Smooth muscle cell (in vitro differentiated cells): ENCODE data around the gene SSR1. TPM values are rescaled to one million over a fixed set of nuclear protein-coding genes. Genes with fewer than 3 reads are reported as not detected.

ENCODE experiments used
- DNase-seq: peaks from one replicate; lab custom pipeline; 2025; ENCODE audit not compliant: unreplicated experiment; lab: John Stamatoyannopoulos, UW
- H2AFZ ChIP-seq: fragments of 200-600 bp; sonication (generic); 2 replicates; pipeline ENCODE4 v1.6.0; 2016; ENCODE audit warnings: antibody characterized with exemption, low read depth, mild to moderate bottlenecking
- H3F3A ChIP-seq: fragments of 200-600 bp; sonication (generic); 2 replicates; pipeline ENCODE4 v1.6.0; 2017; ENCODE audit warnings: antibody characterized with exemption, low read depth
- H3K27ac ChIP-seq: fragments of 200-600 bp; sonication (generic); 2 replicates; pipeline ENCODE4 v1.5.1; 2016; ENCODE audit warnings: low read depth, mild to moderate bottlenecking
- H3K27me3 ChIP-seq: fragments of 200-600 bp; sonication (generic); 2 replicates; pipeline ENCODE4 v1.6.1; 2016; ENCODE audit warnings: low read depth, mild to moderate bottlenecking
- H3K36me3 ChIP-seq: fragments of 200-600 bp; sonication (generic); 2 replicates; pipeline ENCODE4 v1.5.1; 2016; ENCODE audit warnings: low read depth
- H3K4me1 ChIP-seq: fragments of 200-600 bp; sonication (generic); 2 replicates; pipeline ENCODE4 v1.5.1; 2016; ENCODE audit warnings: low read depth
- H3K4me2 ChIP-seq: fragments of 200-600 bp; sonication (generic); 2 replicates; pipeline ENCODE4 v1.6.0; 2016; ENCODE audit warnings: mild to moderate bottlenecking
- H3K4me3 ChIP-seq: fragments of 200-600 bp; sonication (generic); 2 replicates; pipeline ENCODE4 v1.5.1; 2016; ENCODE audit warnings: mild to moderate bottlenecking
- H3K79me2 ChIP-seq: fragments of 200-600 bp; sonication (generic); 2 replicates; pipeline ENCODE4 v1.6.0; 2016; ENCODE audit warnings: low read depth, mild to moderate bottlenecking
- H3K9ac ChIP-seq: fragments of 200-600 bp; sonication (generic); 2 replicates; pipeline ENCODE4 v1.6.0; 2016; ENCODE audit warnings: low read depth
- H3K9me3 ChIP-seq: fragments of 200-600 bp; sonication (generic); replicated peaks from 2 replicates; pipeline ENCODE4 v1.5.1; 2016; ENCODE audit warnings: low read depth
- H4K20me1 ChIP-seq: fragments of 200-600 bp; sonication (generic); 2 replicates; pipeline ENCODE4 v1.6.0; 2016; ENCODE audit warnings: low read depth
- WGBS: methylation state at CpG from one replicate; pipeline ENCODE4 v1.1.7; 2016; ENCODE audit warnings: low lambda C conversion rate; 5-methylcytosine and 5-hydroxymethylcytosine counted together
- polyA plus RNA-seq: library from polyadenylated mRNA; unstranded; fragments of >200 nt; fragmentation: Nextera tagmentation; extraction: Ambion mirVana; gene quantifications from 2 replicates; pipeline ENCODE4 v1.2.1, GENCODE V29; 2016
- total RNA-seq: library from RNA; depleted of rRNA; stranded (reverse); fragments of >200 nt; gene quantifications from 2 replicates; pipeline ENCODE4 v1.2.3, GENCODE V29; 2014
- TF ChIP-seq, protein P1 (sequence below): fragments of 200-600 bp; sonication (generic); IDR thresholded peaks from 2 replicates; pipeline ENCODE4 v1.5.1; 2017; ENCODE audit warnings: borderline replicate concordance, mild to moderate bottlenecking, antibody characterized with exemption; ENCODE audit not compliant: insufficient read depth, poor library complexity, severe bottlenecking

The SSR1 gene
- total and polyA plus RNA-seq, 2 experiments from 2014 or later = 304 to 306 TPM

DNA sequence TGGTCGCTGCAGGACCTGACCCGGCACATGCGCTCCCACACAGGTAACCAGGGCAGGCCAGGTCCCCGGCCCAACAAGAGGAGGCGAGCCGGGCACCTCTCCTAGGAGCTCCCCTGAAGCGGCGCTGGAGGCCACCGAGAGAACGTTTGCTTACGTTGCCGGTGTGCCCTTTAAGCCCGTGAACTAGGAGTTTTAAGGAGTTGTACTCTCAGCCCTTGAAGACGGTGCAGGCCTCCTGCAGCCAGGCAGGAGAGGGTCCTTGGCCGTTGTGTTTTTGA lies 65.9 kb downstream of the SSR1 start:
- Histone ChIP-seq H3F3A (peaks cover 10% of the 10 kb centered on the region), H3K4me1 (peaks cover 13% of the 10 kb centered on the region), H3K27ac (no peak overlapping the region), H3K9ac (no peak overlapping the region), H3K4me3 (no peak overlapping the region), H3K27me3 (no peaks in the 10 kb centered on the region), H4K20me1 (peaks cover 12% of the 10 kb centered on the region), H3K36me3 (no peaks in the 10 kb centered on the region), H3K4me2 (no peak overlapping the region), H2AFZ (no peak overlapping the region), H3K79me2 (no peaks in the 10 kb centered on the region), H3K9me3 (no peaks in the 10 kb centered on the region)
- TF ChIP-seq, protein P1, sequence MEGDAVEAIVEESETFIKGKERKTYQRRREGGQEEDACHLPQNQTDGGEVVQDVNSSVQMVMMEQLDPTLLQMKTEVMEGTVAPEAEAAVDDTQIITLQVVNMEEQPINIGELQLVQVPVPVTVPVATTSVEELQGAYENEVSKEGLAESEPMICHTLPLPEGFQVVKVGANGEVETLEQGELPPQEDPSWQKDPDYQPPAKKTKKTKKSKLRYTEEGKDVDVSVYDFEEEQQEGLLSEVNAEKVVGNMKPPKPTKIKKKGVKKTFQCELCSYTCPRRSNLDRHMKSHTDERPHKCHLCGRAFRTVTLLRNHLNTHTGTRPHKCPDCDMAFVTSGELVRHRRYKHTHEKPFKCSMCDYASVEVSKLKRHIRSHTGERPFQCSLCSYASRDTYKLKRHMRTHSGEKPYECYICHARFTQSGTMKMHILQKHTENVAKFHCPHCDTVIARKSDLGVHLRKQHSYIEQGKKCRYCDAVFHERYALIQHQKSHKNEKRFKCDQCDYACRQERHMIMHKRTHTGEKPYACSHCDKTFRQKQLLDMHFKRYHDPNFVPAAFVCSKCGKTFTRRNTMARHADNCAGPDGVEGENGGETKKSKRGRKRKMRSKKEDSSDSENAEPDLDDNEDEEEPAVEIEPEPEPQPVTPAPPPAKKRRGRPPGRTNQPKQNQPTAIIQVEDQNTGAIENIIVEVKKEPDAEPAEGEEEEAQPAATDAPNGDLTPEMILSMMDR = no peak
- 99% methylated on average over 15 of the region's 15 CpGs for WGBS
- no peak for DNase-seq

DNA sequence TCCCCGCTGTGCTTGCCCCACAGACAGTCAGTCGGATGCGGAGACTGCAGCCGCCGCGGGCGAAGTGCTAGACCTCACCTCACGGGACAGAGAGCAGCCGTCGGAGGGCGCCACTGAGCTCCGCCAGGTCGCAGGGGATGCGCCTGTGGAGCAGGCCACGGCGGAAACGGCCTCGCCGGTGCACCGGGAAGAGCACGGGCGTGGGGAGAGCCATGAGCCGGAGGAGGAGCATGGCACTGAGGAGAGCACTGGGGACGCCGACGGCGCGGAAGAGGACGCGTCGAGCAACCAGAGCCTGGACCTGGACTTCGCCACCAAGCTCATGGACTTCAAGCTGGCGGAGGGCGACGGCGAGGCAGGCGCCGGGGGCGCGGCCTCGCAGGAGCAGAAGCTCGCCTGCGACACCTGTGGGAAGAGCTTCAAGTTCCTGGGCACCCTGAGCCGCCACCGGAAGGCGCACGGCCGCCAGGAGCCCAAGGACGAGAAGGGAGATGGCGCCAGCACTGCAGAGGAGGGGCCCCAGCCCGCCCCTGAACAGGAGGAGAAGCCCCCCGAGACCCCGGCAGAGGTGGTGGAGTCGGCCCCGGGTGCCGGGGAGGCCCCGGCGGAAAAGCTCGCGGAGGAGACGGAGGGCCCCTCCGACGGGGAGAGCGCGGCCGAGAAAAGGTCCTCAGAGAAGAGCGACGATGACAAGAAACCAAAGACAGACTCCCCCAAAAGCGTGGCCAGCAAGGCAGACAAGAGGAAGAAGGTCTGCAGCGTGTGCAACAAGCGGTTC lies 66.4 kb downstream of the SSR1 start:
- Histone ChIP-seq H3K79me2 (no peaks in the 10 kb centered on the region), H4K20me1 (peaks cover 16% of the 10 kb centered on the region), H2AFZ (no peak overlapping the region), H3K9ac (no peak overlapping the region), H3K9me3 (no peaks in the 10 kb centered on the region), H3K4me2 (no peak overlapping the region), H3K27ac (no peak overlapping the region), H3K4me1 (peaks cover 18% of the 10 kb centered on the region), H3K4me3 (no peak overlapping the region), H3K27me3 (no peaks in the 10 kb centered on the region), H3K36me3 (no peaks in the 10 kb centered on the region), H3F3A (peaks cover 13% of the 10 kb centered on the region)
- TF ChIP-seq, protein P1 = no peak
- DNase-seq = no peak
- 97% methylated on average over 70 of the region's 71 CpGs for WGBS

DNA sequence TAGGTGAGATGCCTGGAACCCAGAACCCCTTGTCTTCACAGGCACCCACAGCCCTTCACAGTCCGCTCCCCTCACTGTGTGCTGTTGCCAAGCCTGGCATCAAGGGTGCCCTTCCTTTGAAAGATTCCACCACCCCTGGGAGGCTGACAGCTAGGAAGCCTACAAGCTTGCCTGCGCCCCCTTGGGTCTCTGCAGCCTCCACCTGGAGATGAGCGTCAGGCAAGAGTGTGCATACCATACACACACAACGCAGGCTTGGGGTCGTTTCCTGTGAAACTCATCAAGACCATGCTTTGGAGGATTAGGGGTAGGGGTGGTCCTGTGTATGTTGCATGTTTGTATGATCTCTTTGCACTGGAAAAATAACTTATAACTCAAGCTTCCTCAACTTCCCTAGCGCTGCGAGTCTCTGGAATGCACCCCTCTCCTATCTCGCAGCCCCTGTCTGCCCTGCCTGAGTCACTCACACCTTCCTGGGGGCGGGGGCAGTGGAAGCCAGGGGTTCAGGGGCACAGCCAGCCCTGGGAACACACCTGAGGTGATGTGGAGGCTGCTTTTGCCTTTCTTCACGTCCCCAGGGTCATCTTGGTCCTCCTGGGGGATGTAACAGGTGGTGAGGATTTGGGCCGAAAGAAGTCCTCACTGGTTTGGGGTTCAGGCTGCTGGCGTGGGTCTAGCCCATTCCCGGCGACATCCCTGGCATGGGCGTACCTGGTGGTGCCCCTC lies 67.2 kb downstream of the SSR1 start:
- WGBS = 94% methylated on average over 15 of the region's 15 CpGs
- peaks cover 20% of the 10 kb centered on the region for H4K20me1 ChIP-seq
- H3K27ac ChIP-seq = no peak overlapping the region
- peaks cover 18% of the 10 kb centered on the region for H3K4me1 ChIP-seq
- DNase-seq = no peak
- H3F3A ChIP-seq = peaks cover 14% of the 10 kb centered on the region
- no peaks in the 10 kb centered on the region for H3K27me3 ChIP-seq
- no peak overlapping the region for H3K4me2 ChIP-seq
- H3K4me3 ChIP-seq = no peak overlapping the region
- no peaks in the 10 kb centered on the region for H3K36me3 ChIP-seq
- TF ChIP-seq, protein P1 = no peak
- H3K9me3 ChIP-seq = no peaks in the 10 kb centered on the region
- no peaks in the 10 kb centered on the region for H3K79me2 ChIP-seq
- no peak overlapping the region for H3K9ac ChIP-seq
- H2AFZ ChIP-seq = no peak overlapping the region
